Smooth muscle cell (in vitro differentiated cells): Measurements from ENCODE around the gene HVCN1. TPM values are rescaled to one million over a fixed set of nuclear protein-coding genes. Genes with fewer than 3 reads are reported as not detected.

Source experiments
- DNase-seq: peaks from one replicate; lab custom pipeline; 2025; ENCODE audit not compliant: unreplicated experiment; lab: John Stamatoyannopoulos, UW
- H2AFZ ChIP-seq: fragments of 200-600 bp; sonication (generic); 2 replicates; pipeline ENCODE4 v1.6.0; 2016; ENCODE audit warnings: antibody characterized with exemption, low read depth, mild to moderate bottlenecking
- H3F3A ChIP-seq: fragments of 200-600 bp; sonication (generic); 2 replicates; pipeline ENCODE4 v1.6.0; 2017; ENCODE audit warnings: antibody characterized with exemption, low read depth
- H3K27ac ChIP-seq: fragments of 200-600 bp; sonication (generic); 2 replicates; pipeline ENCODE4 v1.5.1; 2016; ENCODE audit warnings: low read depth, mild to moderate bottlenecking
- H3K27me3 ChIP-seq: fragments of 200-600 bp; sonication (generic); 2 replicates; pipeline ENCODE4 v1.6.1; 2016; ENCODE audit warnings: low read depth, mild to moderate bottlenecking
- H3K36me3 ChIP-seq: fragments of 200-600 bp; sonication (generic); 2 replicates; pipeline ENCODE4 v1.5.1; 2016; ENCODE audit warnings: low read depth
- H3K4me1 ChIP-seq: fragments of 200-600 bp; sonication (generic); 2 replicates; pipeline ENCODE4 v1.5.1; 2016; ENCODE audit warnings: low read depth
- H3K4me2 ChIP-seq: fragments of 200-600 bp; sonication (generic); 2 replicates; pipeline ENCODE4 v1.6.0; 2016; ENCODE audit warnings: mild to moderate bottlenecking
- H3K4me3 ChIP-seq: fragments of 200-600 bp; sonication (generic); 2 replicates; pipeline ENCODE4 v1.5.1; 2016; ENCODE audit warnings: mild to moderate bottlenecking
- H3K79me2 ChIP-seq: fragments of 200-600 bp; sonication (generic); 2 replicates; pipeline ENCODE4 v1.6.0; 2016; ENCODE audit warnings: low read depth, mild to moderate bottlenecking
- H3K9ac ChIP-seq: fragments of 200-600 bp; sonication (generic); 2 replicates; pipeline ENCODE4 v1.6.0; 2016; ENCODE audit warnings: low read depth
- H3K9me3 ChIP-seq: fragments of 200-600 bp; sonication (generic); replicated peaks from 2 replicates; pipeline ENCODE4 v1.5.1; 2016; ENCODE audit warnings: low read depth
- H4K20me1 ChIP-seq: fragments of 200-600 bp; sonication (generic); 2 replicates; pipeline ENCODE4 v1.6.0; 2016; ENCODE audit warnings: low read depth
- CTCF ChIP-seq: fragments of 200-600 bp; sonication (generic); IDR thresholded peaks from 2 replicates; pipeline ENCODE4 v1.5.1; 2017; ENCODE audit warnings: borderline replicate concordance, mild to moderate bottlenecking, antibody characterized with exemption; ENCODE audit not compliant: insufficient read depth, poor library complexity, severe bottlenecking
- WGBS: methylation state at CpG from one replicate; pipeline ENCODE4 v1.1.7; 2016; ENCODE audit warnings: low lambda C conversion rate; 5-methylcytosine and 5-hydroxymethylcytosine counted together
- polyA plus RNA-seq: library from polyadenylated mRNA; unstranded; fragments of >200 nt; fragmentation: Nextera tagmentation; extraction: Ambion mirVana; gene quantifications from 2 replicates; pipeline ENCODE4 v1.2.1, GENCODE V29; 2016
- total RNA-seq: library from RNA; depleted of rRNA; stranded (reverse); fragments of >200 nt; gene quantifications from 2 replicates; pipeline ENCODE4 v1.2.3, GENCODE V29; 2014

The HVCN1 gene
- total and polyA plus RNA-seq, 2 experiments from 2014 or later: 4.6 to 5.5 TPM

GRCh38 chr12:110679201-110679600 is 9.7 kb downstream of the HVCN1 start:
- peaks cover 4% of the 10 kb centered on the region for H3K9me3 ChIP-seq
- no peaks in the 10 kb centered on the region for H3K4me1 ChIP-seq
- H2AFZ ChIP-seq: no peak overlapping the region
- H3K27me3 ChIP-seq: no peaks in the 10 kb centered on the region
- TF ChIP-seq CTCF: no peak
- H3K36me3 ChIP-seq: no peaks in the 10 kb centered on the region
- H3K27ac ChIP-seq: no peak overlapping the region
- H4K20me1 ChIP-seq: no peaks in the 10 kb centered on the region
- H3K4me3 ChIP-seq: no peak overlapping the region
- H3K79me2 ChIP-seq: no peaks in the 10 kb centered on the region
- H3F3A ChIP-seq: no peaks in the 10 kb centered on the region
- no peak for DNase-seq
- H3K9ac ChIP-seq: no peak overlapping the region
- H3K4me2 ChIP-seq: no peak overlapping the region
- 96% methylated on average over 12 of the region's 12 CpGs for WGBS

GRCh38 chr12:110677982-110678381 is 10.9 kb downstream of the HVCN1 start:
- H3K4me3 ChIP-seq: no peak overlapping the region
- no peak overlapping the region for H3K4me2 ChIP-seq
- H3K9ac ChIP-seq: no peak overlapping the region
- H3F3A ChIP-seq: no peaks in the 10 kb centered on the region
- H2AFZ ChIP-seq: no peak overlapping the region
- H3K27ac ChIP-seq: no peak overlapping the region
- no peaks in the 10 kb centered on the region for H3K27me3 ChIP-seq
- DNase-seq: no peak
- TF ChIP-seq CTCF: no peak
- H3K9me3 ChIP-seq: peaks cover 4% of the 10 kb centered on the region
- no peaks in the 10 kb centered on the region for H3K36me3 ChIP-seq
- WGBS: 92% methylated on average over 4 of the region's 4 CpGs
- no peaks in the 10 kb centered on the region for H3K79me2 ChIP-seq
- H4K20me1 ChIP-seq: no peaks in the 10 kb centered on the region
- no peaks in the 10 kb centered on the region for H3K4me1 ChIP-seq

- Histone ChIP-seq H3K4me2 (no peak overlapping the region), H3K27ac (no peak overlapping the region), H3K4me3 (no peak overlapping the region), H2AFZ (no peak overlapping the region), H3K36me3 (no peaks in the 10 kb centered on the region), H3F3A (no peaks in the 10 kb centered on the region), H3K9ac (no peak overlapping the region), H4K20me1 (no peaks in the 10 kb centered on the region), H3K4me1 (no peaks in the 10 kb centered on the region), H3K27me3 (no peaks in the 10 kb centered on the region), H3K79me2 (no peaks in the 10 kb centered on the region), H3K9me3 (peaks cover 4% of the 10 kb centered on the region)
- WGBS: 97% methylated on average over 5 of the region's 5 CpGs
- no peak for DNase-seq
- no peak for TF ChIP-seq CTCF
Measured at GRCh38 chr12:110677206-110677911, 11.6 kb downstream of the HVCN1 start.

GRCh38 chr12:110676171-110676570 is 12.7 kb downstream of the HVCN1 start:
- no peak overlapping the region for H3K4me3 ChIP-seq
- H3K27ac ChIP-seq: no peak overlapping the region
- H3F3A ChIP-seq: no peaks in the 10 kb centered on the region
- no peaks in the 10 kb centered on the region for H4K20me1 ChIP-seq
- H3K36me3 ChIP-seq: no peaks in the 10 kb centered on the region
- no peaks in the 10 kb centered on the region for H3K27me3 ChIP-seq
- H3K4me1 ChIP-seq: no peaks in the 10 kb centered on the region
- no peak for TF ChIP-seq CTCF
- no peaks in the 10 kb centered on the region for H3K79me2 ChIP-seq
- 91% methylated on average over 4 of the region's 4 CpGs for WGBS
- no peak overlapping the region for H2AFZ ChIP-seq
- H3K9me3 ChIP-seq: peaks cover 4% of the 10 kb centered on the region
- no peak overlapping the region for H3K9ac ChIP-seq
- DNase-seq: no peak
- no peak overlapping the region for H3K4me2 ChIP-seq
